ENCODE data around the gene AKR1A1.
"Not testable (repeated sequence)": the region's sequence is repeated elsewhere in the genome, so short reads cannot be mapped to it uniquely, and the experiment has no call there.

GRCh38 chr1:45596765-45597164, 46.1 kb downstream of the AKR1A1 start:
- TF ChIP-seq CTCF (conservative IDR thresholded peaks at IDR 0.05; ENCODE audit: low read depth, low read length); EZH2 (IDR thresholded peaks at IDR 0.05; ENCODE audit: low read length, unreplicated experiment); EZH2phosphoT487 (IDR thresholded peaks at IDR 0.05; ENCODE audit: borderline replicate concordance, low read length): not testable (repeated sequence)

Data from PC-3 (cell line).